ENCODE data around the gene GLRX3.

The GLRX3 gene

DNA sequence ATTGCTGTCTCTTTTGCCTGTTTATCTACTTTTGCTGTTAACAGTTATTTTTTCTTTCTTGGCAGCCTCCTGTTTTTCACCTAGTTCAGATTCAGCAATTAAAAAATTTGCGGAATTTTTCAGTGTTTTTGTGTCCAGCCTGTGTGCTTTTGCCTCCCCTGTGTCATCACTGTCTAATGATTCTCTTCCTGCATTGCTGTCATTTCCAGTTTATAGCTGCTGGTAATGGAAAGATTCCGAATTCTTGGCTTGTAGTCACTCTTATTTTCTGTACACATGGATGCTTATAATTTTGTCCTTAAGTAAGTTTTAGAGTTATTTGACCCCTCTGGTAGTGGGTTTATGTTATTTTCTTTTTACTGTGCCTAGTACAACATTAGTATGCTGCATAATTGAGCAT, 25.1 kb downstream of the GLRX3 start:
- Histone ChIP-seq H3K14ac (ENCODE audit: low read length in 2 of 2) (no peak overlapping the region), H3K4me1 (ENCODE audit: control insufficient read depth, insufficient read depth, low read depth, low read length) (peaks cover 2% of the 10 kb centered on the region), H3K23ac (ENCODE audit: low read length in 2 of 2) (no peak overlapping the region), H2BK15ac (ENCODE audit: low read depth, poor library complexity, severe bottlenecking) (no peak overlapping the region), H3K9me3 (ENCODE audit: control insufficient read depth, low read length) (no peaks in the 10 kb centered on the region), H4K91ac (ENCODE audit: low read length) (no peak overlapping the region), H3K27ac (ENCODE audit: low read length, poor library complexity, severe bottlenecking) (no peak overlapping the region), H4K8ac (ENCODE audit: low read length) (no peak overlapping the region), H3K79me1 (replicated peaks; ENCODE audit: low read length, poor library complexity, severe bottlenecking) (peaks cover 24% of the 10 kb centered on the region), H3K4me3 (ENCODE audit: insufficient read depth in 1 of 2, low read depth in 1 of 2, low read length in 2 of 2) (no peak overlapping the region), H3K4ac (ENCODE audit: low read depth in 1 of 2, low read length in 2 of 2) (no peak overlapping the region), H2BK120ac (ENCODE audit: low read depth, low read length) (no peak overlapping the region), H3K36me3 (ENCODE audit: control insufficient read depth in 1 of 2, insufficient read depth in 2 of 2, low read depth in 1 of 2, low read length in 2 of 2) (peaks cover 11 to 71% of the 10 kb centered on the region in 2 experiments), H3K27me3 (ENCODE audit: control insufficient read depth in 1 of 2, insufficient read depth in 1 of 2, low read length in 2 of 2) (no peaks in the 10 kb centered on the region), H3K4me2 (ENCODE audit: low read length, poor library complexity, severe bottlenecking) (no peak overlapping the region), H3K9ac (ENCODE audit: low read length) (no peak overlapping the region), H3K18ac (ENCODE audit: low read depth in 1 of 2, low read length in 2 of 2) (no peak overlapping the region), H2AFZ (ENCODE audit: low read depth, low read length) (no peak overlapping the region), H2BK5ac (ENCODE audit: low read depth, low read length, poor library complexity, severe bottlenecking) (no peak overlapping the region), H2BK12ac (ENCODE audit: low read length in 2 of 2) (no peak overlapping the region), H2AK5ac (ENCODE audit: low read length, severe bottlenecking) (no peak overlapping the region)
- whole genome bisulfite sequencing = 92% methylated on average over 1 of the region's 2 CpGs
- no peak for DNase-seq

DNA sequence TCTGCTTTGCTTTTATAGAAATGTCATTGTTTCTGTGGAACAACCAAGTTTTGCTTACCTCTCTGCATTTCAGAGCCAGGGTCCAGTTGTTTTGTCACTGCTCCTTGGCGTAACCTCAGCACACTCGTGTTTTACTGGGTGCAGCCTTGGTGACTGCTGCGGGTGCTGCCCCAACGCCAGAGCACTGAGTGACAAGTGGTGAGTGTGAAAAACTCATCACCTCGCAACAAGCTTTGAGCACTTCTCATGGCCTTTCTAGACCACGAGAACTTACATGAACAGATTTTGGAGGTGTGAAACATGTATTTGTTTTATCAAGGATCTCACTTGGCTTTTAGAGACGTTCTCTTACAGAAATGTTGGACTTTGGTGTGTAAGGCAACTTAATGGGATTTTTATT, 31.0 kb downstream of the GLRX3 start:
- Histone ChIP-seq H2AK5ac (ENCODE audit: low read length, severe bottlenecking) (no peak overlapping the region), H4K91ac (ENCODE audit: low read length) (no peak overlapping the region), H3K27ac (ENCODE audit: low read length, poor library complexity, severe bottlenecking) (no peak overlapping the region), H3K9me3 (ENCODE audit: control insufficient read depth, low read length) (no peaks in the 10 kb centered on the region), H2BK120ac (ENCODE audit: low read depth, low read length) (no peak overlapping the region), H4K8ac (ENCODE audit: low read length) (no peak overlapping the region), H3K79me1 (replicated peaks; ENCODE audit: low read length, poor library complexity, severe bottlenecking) (peaks cover 20% of the 10 kb centered on the region), H3K4me1 (ENCODE audit: control insufficient read depth, insufficient read depth, low read depth, low read length) (peaks cover 3% of the 10 kb centered on the region), H2BK12ac (ENCODE audit: low read length in 2 of 2) (no peak overlapping the region), H3K23ac (ENCODE audit: low read length in 2 of 2) (no peak overlapping the region), H3K4me3 (ENCODE audit: insufficient read depth in 1 of 2, low read depth in 1 of 2, low read length in 2 of 2) (no peak overlapping the region), H2BK5ac (ENCODE audit: low read depth, low read length, poor library complexity, severe bottlenecking) (no peak overlapping the region), H3K4me2 (ENCODE audit: low read length, poor library complexity, severe bottlenecking) (no peak overlapping the region), H2AFZ (ENCODE audit: low read depth, low read length) (no peak overlapping the region), H3K27me3 (ENCODE audit: control insufficient read depth in 1 of 2, insufficient read depth in 1 of 2, low read length in 2 of 2) (no peaks in the 10 kb centered on the region), H3K4ac (ENCODE audit: low read depth in 1 of 2, low read length in 2 of 2) (no peak overlapping the region), H2BK15ac (ENCODE audit: low read depth, poor library complexity, severe bottlenecking) (no peak overlapping the region), H3K36me3 (ENCODE audit: control insufficient read depth in 1 of 2, insufficient read depth in 2 of 2, low read depth in 1 of 2, low read length in 2 of 2) (peaks cover 16 to 85% of the 10 kb centered on the region in 2 experiments), H3K18ac (ENCODE audit: low read depth in 1 of 2, low read length in 2 of 2) (no peak overlapping the region), H3K14ac (ENCODE audit: low read length in 2 of 2) (no peak overlapping the region), H3K9ac (ENCODE audit: low read length) (no peak overlapping the region)
- WGBS = 96% methylated on average over 7 of the region's 7 CpGs
- DNase-seq = no peak

DNA sequence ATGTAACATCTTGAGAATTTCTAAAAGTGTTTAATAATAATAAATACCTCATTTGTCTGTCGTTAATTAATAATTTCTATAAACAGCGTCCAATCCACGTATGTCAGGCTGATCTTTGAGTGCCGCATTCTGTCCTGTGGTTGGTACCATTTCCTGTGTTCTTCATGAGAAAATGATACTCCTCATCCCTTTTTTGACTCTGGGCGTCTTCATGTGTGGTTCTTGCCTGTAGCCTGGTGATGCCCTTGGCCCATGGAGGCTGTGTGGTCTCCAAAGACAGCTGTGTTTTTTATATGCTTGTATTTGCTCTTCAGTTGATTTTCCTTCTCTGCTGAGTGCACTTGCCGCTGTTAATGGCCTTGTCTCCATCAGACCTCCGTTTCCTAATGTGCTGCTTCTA, 31.5 kb downstream of the GLRX3 start:
- Histone ChIP-seq H3K4me2 (ENCODE audit: low read length, poor library complexity, severe bottlenecking) (no peak overlapping the region), H3K36me3 (ENCODE audit: control insufficient read depth in 1 of 2, insufficient read depth in 2 of 2, low read depth in 1 of 2, low read length in 2 of 2) (peaks cover 16 to 83% of the 10 kb centered on the region in 2 experiments), H3K23ac (ENCODE audit: low read length in 2 of 2) (no peak overlapping the region), H3K18ac (ENCODE audit: low read depth in 1 of 2, low read length in 2 of 2) (no peak overlapping the region), H2BK12ac (ENCODE audit: low read length in 2 of 2) (no peak overlapping the region), H2BK5ac (ENCODE audit: low read depth, low read length, poor library complexity, severe bottlenecking) (no peak overlapping the region), H3K4ac (ENCODE audit: low read depth in 1 of 2, low read length in 2 of 2) (no peak overlapping the region), H3K27ac (ENCODE audit: low read length, poor library complexity, severe bottlenecking) (no peak overlapping the region), H4K8ac (ENCODE audit: low read length) (no peak overlapping the region), H2BK15ac (ENCODE audit: low read depth, poor library complexity, severe bottlenecking) (no peak overlapping the region), H3K9me3 (ENCODE audit: control insufficient read depth, low read length) (no peaks in the 10 kb centered on the region), H3K27me3 (ENCODE audit: control insufficient read depth in 1 of 2, insufficient read depth in 1 of 2, low read length in 2 of 2) (no peaks in the 10 kb centered on the region), H3K14ac (ENCODE audit: low read length in 2 of 2) (no peak overlapping the region), H2AFZ (ENCODE audit: low read depth, low read length) (no peak overlapping the region), H3K79me1 (replicated peaks; ENCODE audit: low read length, poor library complexity, severe bottlenecking) (peaks cover 16% of the 10 kb centered on the region), H2AK5ac (ENCODE audit: low read length, severe bottlenecking) (no peak overlapping the region), H3K4me3 (ENCODE audit: insufficient read depth in 1 of 2, low read depth in 1 of 2, low read length in 2 of 2) (no peak overlapping the region), H2BK120ac (ENCODE audit: low read depth, low read length) (no peak overlapping the region), H3K9ac (ENCODE audit: low read length) (no peak overlapping the region), H4K91ac (ENCODE audit: low read length) (no peak overlapping the region), H3K4me1 (ENCODE audit: control insufficient read depth, insufficient read depth, low read depth, low read length) (peaks cover 3% of the 10 kb centered on the region)
- DNase-seq = no peak
- 97% methylated on average over 7 of the region's 7 CpGs for WGBS

DNA sequence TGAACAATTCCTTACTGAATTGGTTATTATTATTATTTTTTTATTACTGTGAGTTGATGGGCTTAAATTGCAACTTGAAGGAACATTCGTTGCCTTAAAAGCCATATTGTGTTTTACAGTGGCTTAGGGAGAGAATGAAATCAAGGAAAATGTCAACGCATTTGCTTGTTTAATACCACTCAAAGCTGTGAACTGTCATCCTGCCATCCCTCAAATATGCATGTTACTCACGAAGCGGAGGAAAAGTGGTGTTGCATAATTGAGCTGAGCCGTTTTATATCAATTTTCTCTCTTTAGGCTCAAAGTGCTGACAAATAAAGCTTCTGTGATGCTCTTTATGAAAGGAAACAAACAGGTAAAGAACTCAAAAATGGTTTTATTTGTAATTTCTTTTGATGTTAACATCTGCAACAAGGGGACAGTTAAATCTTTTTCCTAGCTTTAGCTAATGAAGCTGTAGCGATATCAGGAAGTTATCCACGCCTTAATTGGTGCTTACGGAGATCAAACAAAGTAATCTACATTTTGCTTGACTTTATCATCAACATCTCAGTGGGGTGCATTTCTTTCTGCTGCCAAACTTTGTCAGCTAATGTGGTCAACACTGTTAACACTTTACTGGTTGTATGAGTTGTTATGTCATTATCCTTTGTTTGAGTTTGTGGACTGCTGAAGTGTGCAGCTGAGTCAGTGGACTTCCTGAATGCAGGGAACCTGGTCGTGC, 33.1 kb downstream of the GLRX3 start:
- H2AFZ ChIP-seq (ENCODE audit: low read depth, low read length) = no peak overlapping the region
- no peak overlapping the region for H4K91ac ChIP-seq (ENCODE audit: low read length)
- no peak overlapping the region for H2AK5ac ChIP-seq (ENCODE audit: low read length, severe bottlenecking)
- no peak overlapping the region for H3K18ac ChIP-seq (ENCODE audit: low read depth in 1 of 2, low read length in 2 of 2)
- H3K23ac ChIP-seq (ENCODE audit: low read length in 2 of 2) = no peak overlapping the region
- H2BK120ac ChIP-seq (ENCODE audit: low read depth, low read length) = no peak overlapping the region
- H3K4me3 ChIP-seq (ENCODE audit: insufficient read depth in 1 of 2, low read depth in 1 of 2, low read length in 2 of 2) = no peak overlapping the region
- H3K27me3 ChIP-seq (ENCODE audit: control insufficient read depth in 1 of 2, insufficient read depth in 1 of 2, low read length in 2 of 2) = no peaks in the 10 kb centered on the region
- H3K79me1 ChIP-seq (replicated peaks; ENCODE audit: low read length, poor library complexity, severe bottlenecking) = peaks cover 25% of the 10 kb centered on the region
- no peak overlapping the region for H3K14ac ChIP-seq (ENCODE audit: low read length in 2 of 2)
- no peak overlapping the region for H3K27ac ChIP-seq (ENCODE audit: low read length, poor library complexity, severe bottlenecking)
- no peak for DNase-seq
- H3K9ac ChIP-seq (ENCODE audit: low read length) = no peak overlapping the region
- H3K4me2 ChIP-seq (ENCODE audit: low read length, poor library complexity, severe bottlenecking) = no peak overlapping the region
- H3K4ac ChIP-seq (ENCODE audit: low read depth in 1 of 2, low read length in 2 of 2) = no peak overlapping the region
- 78% methylated on average over 8 of the region's 9 CpGs for WGBS
- H2BK5ac ChIP-seq (ENCODE audit: low read depth, low read length, poor library complexity, severe bottlenecking) = no peak overlapping the region
- H2BK15ac ChIP-seq (ENCODE audit: low read depth, poor library complexity, severe bottlenecking) = no peak overlapping the region
- peaks cover 5% of the 10 kb centered on the region for H3K4me1 ChIP-seq (ENCODE audit: control insufficient read depth, insufficient read depth, low read depth, low read length)
- no peaks in the 10 kb centered on the region for H3K9me3 ChIP-seq (ENCODE audit: control insufficient read depth, low read length)
- H3K36me3 ChIP-seq (ENCODE audit: control insufficient read depth in 1 of 2, insufficient read depth in 2 of 2, low read depth in 1 of 2, low read length in 2 of 2) = peaks cover 26 to 90% of the 10 kb centered on the region in 2 experiments
- no peak overlapping the region for H4K8ac ChIP-seq (ENCODE audit: low read length)
- H2BK12ac ChIP-seq (ENCODE audit: low read length in 2 of 2) = no peak overlapping the region
